Smooth muscle cell of the brain vasculature (primary cell): ENCODE measurements around the gene MRPS30.
"Not testable (repeated sequence)": the region's sequence is repeated elsewhere in the genome, so short reads cannot be mapped to it uniquely, and the experiment has no call there.

Experiments
- DNase-seq: peaks from one replicate; pipeline ENCODE4 v3.0.0-alpha.2; 2012; ENCODE audit warnings: low read depth, low spot score

MRPS30 gene

DNA sequence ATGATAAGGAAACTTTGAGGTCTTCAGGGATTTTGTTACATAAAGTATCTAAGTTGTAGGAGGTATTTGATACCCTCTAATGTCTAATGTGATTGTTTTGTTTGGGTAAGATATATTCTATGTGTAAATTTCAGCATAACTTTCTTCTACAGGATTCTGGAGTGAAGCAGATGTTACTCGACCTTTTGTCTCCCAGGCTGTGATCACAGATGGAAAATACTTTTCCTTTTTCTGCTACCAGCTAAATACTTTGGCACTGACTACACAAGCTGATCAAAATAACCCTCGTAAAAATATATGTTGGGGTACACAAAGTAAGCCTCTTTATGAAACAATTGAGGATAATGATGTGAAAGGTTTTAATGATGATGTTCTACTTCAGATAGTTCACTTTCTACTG, 6.0 kb downstream of the MRPS30 start:
- DNase-seq, result no peak

DNA sequence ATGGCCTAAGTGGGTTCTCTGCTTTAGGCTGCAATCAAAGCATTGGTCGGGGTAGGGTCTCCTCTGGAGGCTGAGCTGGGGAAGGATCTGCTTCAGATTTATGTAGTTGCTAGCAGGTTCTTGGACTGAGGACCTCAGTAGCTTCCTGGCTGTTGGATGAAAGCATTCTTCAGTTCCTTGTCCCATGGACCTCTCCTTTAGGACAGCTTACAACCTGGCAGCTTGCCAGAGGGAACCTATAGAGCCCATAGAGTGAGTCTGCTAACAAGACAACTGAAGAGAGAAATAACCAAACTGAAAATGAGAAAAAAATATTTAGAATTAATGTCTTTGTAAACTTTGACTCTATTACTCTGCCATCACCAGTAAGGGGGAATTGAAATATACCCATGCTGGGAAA, 12.4 kb downstream of the MRPS30 start:
- DNase-seq, result no peak

DNA sequence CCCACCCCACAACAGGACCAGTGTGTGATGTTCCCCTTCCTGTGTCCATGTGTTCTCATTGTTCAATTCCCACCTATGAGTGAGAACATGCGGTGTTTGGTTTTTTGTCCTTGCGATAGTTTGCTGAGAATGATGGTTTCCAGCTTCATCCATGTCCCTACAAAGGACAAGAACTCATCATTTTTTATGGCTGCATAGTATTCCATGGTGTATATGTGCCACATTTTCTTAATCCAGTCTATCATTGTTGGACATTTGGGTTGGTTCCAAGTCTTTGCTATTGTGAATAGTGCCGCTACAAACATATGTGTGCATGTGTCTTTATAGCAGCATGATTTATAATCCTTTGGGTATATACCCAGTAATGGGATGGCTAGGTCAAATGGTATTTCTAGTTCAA, 15.9 kb downstream of the MRPS30 start:
- DNase-seq, result not testable (repeated sequence)

DNA sequence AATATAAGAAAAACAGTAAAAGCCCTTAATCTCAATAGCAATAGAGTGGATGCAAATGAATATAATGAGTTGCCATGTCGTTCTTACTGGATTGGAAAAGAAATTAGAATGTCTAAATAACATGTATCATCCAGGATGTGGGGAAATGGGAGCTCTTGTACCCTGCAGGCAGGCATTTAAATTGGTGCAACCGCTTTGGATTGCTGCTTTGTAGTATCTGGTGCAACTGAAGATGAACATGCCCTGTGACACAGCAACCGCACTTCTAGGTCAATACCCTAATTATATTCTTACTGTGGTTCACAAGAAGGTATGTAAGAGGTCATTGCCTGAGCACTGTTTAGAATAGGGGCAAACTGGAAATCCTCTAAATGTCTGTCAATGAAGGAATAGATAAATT, 18.9 kb downstream of the MRPS30 start:
- DNase-seq, result no peak

DNA sequence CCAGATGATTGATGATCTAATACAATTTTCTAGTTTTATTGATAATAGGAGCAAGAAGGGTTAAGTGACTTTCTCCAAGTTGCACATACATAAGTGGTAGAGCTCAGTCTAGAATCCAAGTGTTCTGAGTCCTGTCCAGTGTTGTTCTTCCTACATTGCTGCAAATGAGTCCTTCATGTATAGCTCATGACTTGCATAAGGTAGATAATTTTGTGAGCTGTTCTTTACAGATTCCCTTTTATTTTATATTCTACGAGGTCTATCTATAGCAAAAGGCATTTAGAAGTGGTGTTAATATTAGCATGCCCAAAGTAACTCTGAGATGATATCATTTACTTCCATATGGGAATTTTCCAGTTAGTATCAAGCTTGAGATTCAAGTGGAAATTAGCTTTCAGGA, 20.0 kb downstream of the MRPS30 start:
- no peak for DNase-seq

DNA sequence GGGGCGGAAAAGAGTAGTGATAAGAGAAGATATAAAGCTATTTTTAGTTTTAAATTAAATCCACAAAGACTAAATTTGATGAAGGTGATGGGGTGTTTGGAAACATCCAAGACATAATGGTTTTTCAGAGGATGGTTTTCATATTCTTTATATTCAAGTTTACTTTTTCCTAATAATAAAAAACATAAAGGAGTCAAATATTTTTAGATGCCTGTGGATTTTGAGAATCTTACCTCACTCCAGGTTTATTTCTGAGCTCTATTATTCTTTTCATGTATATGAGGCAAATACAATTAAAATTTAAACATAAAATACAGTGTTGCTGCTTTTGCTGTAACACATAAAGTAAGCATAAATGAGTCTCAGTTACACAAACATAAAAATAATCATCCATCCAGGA, 22.2 kb downstream of the MRPS30 start:
- no peak for DNase-seq

DNA sequence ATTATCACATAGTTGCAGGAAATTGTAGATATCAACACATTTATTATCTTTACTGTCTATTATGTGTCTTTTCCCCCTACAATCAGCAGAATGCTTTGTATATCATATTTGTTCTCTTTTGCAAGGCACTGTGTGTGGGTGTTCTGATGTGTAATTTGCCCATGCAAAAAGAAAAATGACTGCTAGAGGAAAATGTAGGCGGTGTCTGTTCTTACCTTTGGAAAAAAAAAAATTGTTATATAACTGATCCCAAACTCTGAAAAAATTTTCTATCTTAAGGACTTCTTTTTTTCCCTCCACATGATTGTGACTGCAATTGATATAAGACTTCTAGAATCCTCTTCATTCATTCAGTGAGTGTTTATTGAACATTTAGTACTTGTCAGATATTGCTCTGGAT, 24.5 kb downstream of the MRPS30 start:
- no peak for DNase-seq

DNA sequence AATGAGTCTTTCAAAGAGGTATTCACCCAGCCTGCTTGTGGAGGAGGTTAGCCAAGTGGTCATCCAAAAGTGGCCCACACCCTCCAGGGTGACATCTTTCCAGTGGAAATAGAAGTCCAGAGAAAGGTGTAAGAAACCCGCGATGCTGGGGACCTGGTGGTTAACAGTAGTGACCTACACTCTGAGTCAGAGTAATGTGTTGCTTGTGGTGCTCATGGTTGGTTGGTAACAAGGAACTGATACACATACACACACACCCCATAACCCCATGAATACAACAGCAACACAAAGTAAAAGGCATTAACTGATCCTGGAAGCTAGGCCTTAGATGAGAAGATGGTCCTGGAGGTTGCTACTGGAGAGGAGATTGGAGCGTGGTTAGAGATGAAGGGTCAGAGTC, 26.9 kb downstream of the MRPS30 start:
- DNase-seq, result no peak

DNA sequence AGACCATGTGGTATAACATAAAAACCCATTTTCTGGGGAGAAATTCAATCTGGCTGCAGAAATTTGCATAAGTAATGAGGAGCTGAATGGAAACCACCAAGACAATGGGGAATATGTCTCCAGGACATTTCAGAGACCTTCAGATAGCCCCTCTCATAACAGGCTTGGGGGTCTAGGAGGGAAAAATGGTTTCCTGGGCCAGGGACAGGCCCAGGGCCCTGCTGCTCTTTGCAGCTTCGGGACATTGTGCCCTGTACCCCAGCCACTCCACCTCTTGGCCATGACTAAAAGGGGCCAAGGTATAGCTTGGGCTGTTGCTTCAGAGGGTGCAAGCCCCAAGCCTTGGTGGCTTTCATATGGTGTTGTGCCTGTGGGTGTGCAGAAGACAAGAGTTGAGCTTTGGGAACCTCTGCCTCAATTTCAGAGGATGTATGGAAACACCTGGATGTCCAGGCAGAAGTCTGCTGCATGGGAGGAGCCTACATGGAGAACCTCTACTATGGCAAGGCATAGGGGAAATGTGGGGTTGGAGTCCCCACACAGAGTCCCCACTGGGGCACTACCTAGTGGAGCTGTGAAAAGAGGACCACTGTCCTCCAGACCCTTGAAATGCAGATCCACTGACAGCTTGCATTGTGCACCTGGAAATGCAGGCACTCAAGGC, 30.4 kb downstream of the MRPS30 start:
- DNase-seq, result no peak

DNA sequence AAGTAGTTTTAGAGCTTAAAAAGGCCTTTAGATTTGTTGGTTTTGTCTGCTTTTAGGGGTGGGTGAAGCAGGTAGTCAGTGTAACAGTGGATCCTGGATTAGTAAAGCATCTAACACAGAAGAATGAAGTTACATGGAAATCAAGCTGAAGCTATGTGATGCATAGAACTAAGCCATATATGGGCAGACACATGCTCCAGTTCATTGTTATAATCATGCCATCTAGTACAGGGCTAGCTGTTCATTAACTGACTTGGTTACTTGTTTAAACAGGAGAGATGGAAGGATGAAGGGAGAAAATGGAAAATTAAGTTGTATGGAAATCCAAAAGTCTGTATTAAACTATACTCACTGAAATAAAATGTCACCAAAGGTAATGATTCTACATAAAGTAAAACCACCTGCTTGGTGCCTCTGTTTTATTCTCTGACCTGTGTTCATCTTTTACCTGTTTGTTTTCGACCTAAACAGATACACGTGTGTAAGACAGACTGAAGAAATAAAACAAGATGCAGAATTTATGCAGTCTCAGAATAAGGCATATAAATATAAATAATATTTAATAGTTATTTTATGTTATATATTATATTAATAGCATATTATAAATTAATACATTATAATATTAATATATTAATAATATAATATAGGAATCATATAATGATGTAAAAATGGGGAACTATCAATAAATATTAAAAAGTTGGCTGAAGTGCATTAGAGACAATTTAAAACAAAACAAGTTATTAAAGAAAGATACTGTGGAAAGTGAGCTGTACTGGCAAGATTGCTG, 33.9 kb downstream of the MRPS30 start:
- no peak for DNase-seq

DNA sequence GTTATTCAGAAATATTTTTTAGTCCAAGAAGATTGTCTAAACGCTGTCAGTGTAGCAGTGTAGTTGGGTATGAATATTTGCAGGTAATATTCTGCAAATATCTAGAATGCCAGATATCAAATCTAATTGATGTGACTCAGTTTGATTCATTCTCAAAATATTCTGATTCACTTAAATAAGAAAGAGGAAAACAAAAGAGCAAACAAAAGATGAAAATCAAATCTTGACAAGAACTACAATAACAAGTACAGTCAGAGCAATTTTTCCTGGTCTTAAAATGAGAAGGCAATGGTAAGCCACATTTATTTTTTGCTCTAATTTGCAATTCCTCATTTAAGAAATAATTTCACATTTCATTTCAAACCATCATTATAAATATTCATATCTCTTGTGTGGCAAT, 36.0 kb downstream of the MRPS30 start:
- no peak for DNase-seq

DNA sequence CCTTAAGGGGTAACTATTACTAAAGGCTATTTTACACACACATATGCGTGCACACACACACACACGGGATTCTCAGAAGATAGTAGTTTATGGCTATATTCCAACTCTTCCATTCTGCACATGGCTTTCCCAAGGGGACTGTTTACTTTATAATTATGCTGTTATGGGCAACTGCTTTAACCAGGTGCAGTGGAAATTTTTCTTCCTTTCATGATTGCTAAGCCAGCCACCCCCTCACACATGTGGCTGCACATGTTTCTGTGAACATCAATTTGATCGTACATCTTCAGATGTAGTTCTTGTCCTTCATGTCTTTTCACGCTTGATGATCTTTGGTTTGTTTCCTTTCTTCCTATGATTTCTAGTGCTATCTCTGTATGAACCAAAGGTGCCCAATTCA, 37.0 kb downstream of the MRPS30 start:
- DNase-seq, result no peak

DNA sequence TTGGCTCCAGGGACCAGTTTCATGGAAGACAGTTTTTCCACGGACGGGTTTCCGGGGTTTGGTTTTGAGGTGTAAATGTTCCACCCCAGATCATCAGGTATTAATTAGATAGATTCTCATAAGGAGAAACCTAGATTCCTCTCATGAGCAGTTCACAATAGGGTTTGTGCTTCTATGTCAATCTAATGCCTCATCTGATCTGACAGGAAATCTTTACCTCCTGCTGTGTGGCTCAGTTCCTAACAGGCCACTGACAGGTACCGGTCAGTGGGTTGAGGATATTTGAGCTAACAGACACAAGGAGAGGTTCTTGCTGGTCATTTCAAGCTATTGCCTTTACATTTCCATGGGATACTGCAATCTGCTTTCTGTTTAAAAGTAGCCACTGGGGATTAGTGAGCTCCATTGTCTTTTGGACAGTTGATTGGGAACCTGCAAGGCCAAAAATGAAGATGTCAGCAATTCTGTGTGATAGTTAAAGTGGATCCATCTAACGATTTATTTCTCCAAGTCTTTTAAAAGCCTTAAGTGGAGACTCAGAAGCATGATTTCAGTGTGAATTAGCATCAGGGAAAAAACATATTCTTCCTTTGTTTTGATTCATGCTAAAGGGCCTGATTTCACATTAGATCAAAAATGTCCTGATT, 38.6 kb downstream of the MRPS30 start:
- DNase-seq, result no peak

DNA sequence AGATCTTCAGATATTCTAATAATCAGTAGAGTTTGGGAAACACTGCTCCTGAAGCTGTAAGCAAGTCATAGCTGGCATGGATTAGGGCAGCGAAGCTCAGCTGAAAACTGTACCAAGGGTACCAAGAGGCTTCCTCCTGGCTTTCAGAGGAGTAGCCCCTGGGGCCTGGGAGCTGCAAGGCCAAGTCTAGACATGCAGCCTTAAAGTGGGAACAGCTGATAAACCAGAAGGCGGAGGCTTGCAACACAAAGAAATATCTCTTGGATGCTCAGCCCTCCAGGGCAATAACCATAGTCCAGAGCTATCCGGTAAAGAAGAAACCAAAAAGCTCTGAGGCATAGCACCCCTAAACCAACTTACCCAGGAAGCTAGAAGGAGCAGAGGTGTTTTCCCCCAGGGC, 51.5 kb downstream of the MRPS30 start:
- no peak for DNase-seq

DNA sequence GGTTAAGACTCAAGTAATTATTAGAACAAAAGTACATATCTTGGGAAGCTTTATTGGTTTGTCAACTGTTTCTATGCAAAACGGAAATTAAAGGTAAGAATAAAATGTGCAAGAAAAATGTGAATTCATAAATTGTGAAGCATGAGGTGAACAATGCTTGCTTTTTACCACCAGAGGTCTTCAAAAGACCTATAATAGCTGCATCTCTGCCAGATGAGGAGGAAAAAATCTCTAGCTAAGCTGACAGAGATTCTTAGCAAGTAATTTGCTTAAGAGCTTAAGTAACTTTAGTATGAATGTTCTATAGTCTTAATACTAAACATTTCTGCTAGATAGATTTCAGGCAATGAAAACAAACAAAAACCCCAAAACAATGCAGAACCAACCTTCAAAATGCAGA, 54.1 kb downstream of the MRPS30 start:
- DNase-seq, result no peak
